Thyroid gland (tissue), 4 donors: ENCODE measurements around the gene DAGLA. TPM values are rescaled to one million over a fixed set of nuclear protein-coding genes. Genes with fewer than 3 reads are reported as not detected.

Experiments used
- DNase-seq, 2 donors: peaks; one replicate each; pipeline ENCODE4 v3.0.0-alpha.2; 2019
- H3K27ac ChIP-seq, 3 donors: fragments of 200-600 bp; sonication (generic); 1 replicate in 2 of 3; 2 replicates in 1 of 3; pipeline ENCODE4 v1.5.1; 2016 to 2019; ENCODE audit warnings: mild to moderate bottlenecking in 1 of 3, moderate library complexity in 1 of 3
- H3K27me3 ChIP-seq: fragments of 200-600 bp; sonication (generic); one replicate; pipeline ENCODE4 v1.5.1; 2019
- H3K36me3 ChIP-seq, 2 donors: fragments of 200-600 bp; sonication (generic); one replicate each; pipeline ENCODE4 v1.5.1; 2016 to 2019
- H3K4me1 ChIP-seq, 2 donors: fragments of 200-600 bp; sonication (generic); one replicate each; pipeline ENCODE4 v1.5.1; 2017 to 2019
- H3K4me3 ChIP-seq, 3 donors: fragments of 200-600 bp; sonication (generic); replicated peaks in 1 of 3; 1 replicate in 2 of 3; 2 replicates in 1 of 3; pipeline ENCODE4 v1.5.1; 2016; ENCODE audit warnings: mild to moderate bottlenecking in 1 of 3
- H3K9me3 ChIP-seq: fragments of 200-600 bp; sonication (generic); one replicate; pipeline ENCODE4 v1.5.1; 2017
- POLR2A ChIP-seq, 2 donors: fragments of 450-650 bp; IDR thresholded peaks; one replicate each; pipeline ENCODE4 v1.6.1; 2017; ENCODE audit warnings: antibody characterized with exemption in 2 of 2, mild to moderate bottlenecking in 2 of 2, moderate library complexity in 1 of 2
- WGBS, 2 donors: methylation state at CpG; one replicate each; pipeline ENCODE4 v1.1.5; 2017; 5-methylcytosine and 5-hydroxymethylcytosine counted together
- intact Hi-C: fragments of 100-400 bp; cut with DNase I; formaldehyde crosslinking; loops from one replicate; pipeline ENCODE4 v1.15.1; 2023
- total RNA-seq, 4 donors: library from RNA; depleted of rRNA; stranded (reverse); fragments of >200 nt; gene quantifications; one replicate each; pipeline ENCODE4 v1.2.3, GENCODE V29; 2016
- TF ChIP-seq, protein P1 (sequence below), 6 experiments: fragments of 200-600 bp in 3 of 6; fragments of 450-650 bp in 3 of 6; sonication (generic) in 3 of 6; IDR thresholded peaks; one replicate each; pipeline ENCODE4 v1.5.1; 2016 to 2019; ENCODE audit warnings: antibody characterized with exemption in 6 of 6, mild to moderate bottlenecking in 2 of 6, inconsistent platforms in 1 of 6, moderate library complexity in 1 of 6

DAGLA gene
- total RNA-seq, 4 donors from 2014 or later: 1.7 to 2.8 (median 1.9) TPM

GRCh38 chr11:61711498-61711897 lies 31.3 kb downstream of the DAGLA start:
- 75 to 84% methylated on average over 6 of the region's 6 CpGs for WGBS, 2 donors
- TF ChIP-seq POLR2A (IDR thresholded peaks at IDR 0.05): no peak
- Histone ChIP-seq H3K27me3 (no peaks in the 10 kb centered on the region), H3K36me3 (no peaks in the 10 kb centered on the region), H3K4me3 (no peak overlapping the region), H3K4me1 (no peaks in the 10 kb centered on the region), H3K27ac (no peak overlapping the region), H3K9me3 (no peaks in the 10 kb centered on the region)
- intact Hi-C loops: no loop called here
- DNase-seq: no peak

- WGBS, 2 donors: 90 to 93% methylated on average over 12 of the region's 12 CpGs
- TF ChIP-seq, protein P1, sequence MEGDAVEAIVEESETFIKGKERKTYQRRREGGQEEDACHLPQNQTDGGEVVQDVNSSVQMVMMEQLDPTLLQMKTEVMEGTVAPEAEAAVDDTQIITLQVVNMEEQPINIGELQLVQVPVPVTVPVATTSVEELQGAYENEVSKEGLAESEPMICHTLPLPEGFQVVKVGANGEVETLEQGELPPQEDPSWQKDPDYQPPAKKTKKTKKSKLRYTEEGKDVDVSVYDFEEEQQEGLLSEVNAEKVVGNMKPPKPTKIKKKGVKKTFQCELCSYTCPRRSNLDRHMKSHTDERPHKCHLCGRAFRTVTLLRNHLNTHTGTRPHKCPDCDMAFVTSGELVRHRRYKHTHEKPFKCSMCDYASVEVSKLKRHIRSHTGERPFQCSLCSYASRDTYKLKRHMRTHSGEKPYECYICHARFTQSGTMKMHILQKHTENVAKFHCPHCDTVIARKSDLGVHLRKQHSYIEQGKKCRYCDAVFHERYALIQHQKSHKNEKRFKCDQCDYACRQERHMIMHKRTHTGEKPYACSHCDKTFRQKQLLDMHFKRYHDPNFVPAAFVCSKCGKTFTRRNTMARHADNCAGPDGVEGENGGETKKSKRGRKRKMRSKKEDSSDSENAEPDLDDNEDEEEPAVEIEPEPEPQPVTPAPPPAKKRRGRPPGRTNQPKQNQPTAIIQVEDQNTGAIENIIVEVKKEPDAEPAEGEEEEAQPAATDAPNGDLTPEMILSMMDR (IDR thresholded peaks at IDR 0.05): no peak
- TF ChIP-seq POLR2A (IDR thresholded peaks at IDR 0.05): no peak
- DNase-seq: no peak
- Histone ChIP-seq H3K36me3 (no peaks in the 10 kb centered on the region), H3K4me1 (no peaks in the 10 kb centered on the region), H3K9me3 (no peaks in the 10 kb centered on the region), H3K27ac (no peak overlapping the region), H3K27me3 (no peaks in the 10 kb centered on the region), H3K4me3 (no peak overlapping the region)
- intact Hi-C loops: no loop called here
These were observed 32.1 kb downstream of the DAGLA start for GRCh38 chr11:61712314-61712713.

GRCh38 chr11:61712846-61713245 lies 32.7 kb downstream of the DAGLA start:
- no peaks in the 10 kb centered on the region for H3K27me3 ChIP-seq
- WGBS, 2 donors: 95 to 96% methylated on average over 5 to 6 of the region's 6 CpGs

GRCh38 chr11:61713464-61713863 lies 33.3 kb downstream of the DAGLA start:
- Histone ChIP-seq H3K4me1 (peaks cover 4 to 7% of the 10 kb centered on the region in 2 donors), H3K27me3 (no peaks in the 10 kb centered on the region), H3K9me3 (no peaks in the 10 kb centered on the region), H3K36me3 (no peaks in the 10 kb centered on the region), H3K4me3 (no peak overlapping the region), H3K27ac (no peak overlapping the region)
- TF ChIP-seq, protein P1 (IDR thresholded peaks at IDR 0.05): no peak
- TF ChIP-seq POLR2A (IDR thresholded peaks at IDR 0.05): no peak
- no peak for DNase-seq
- intact Hi-C loops: no loop called here
- WGBS, 2 donors: 69 to 82% methylated on average over 2 to 6 of the region's 9 CpGs

More at GRCh38 chr11:61712846-61713245, 32.7 kb downstream of the DAGLA start:
- intact Hi-C loops: no loop called here
- Histone ChIP-seq H3K4me3 (no peak overlapping the region), H3K27ac (no peak overlapping the region), H3K4me1 (peaks cover 0 to 1% of the 10 kb centered on the region in 2 donors), H3K9me3 (no peaks in the 10 kb centered on the region), H3K36me3 (no peaks in the 10 kb centered on the region)
- no peak for DNase-seq
- TF ChIP-seq, protein P1 (IDR thresholded peaks at IDR 0.05): no peak
- no peak for TF ChIP-seq POLR2A (IDR thresholded peaks at IDR 0.05)

DNA sequence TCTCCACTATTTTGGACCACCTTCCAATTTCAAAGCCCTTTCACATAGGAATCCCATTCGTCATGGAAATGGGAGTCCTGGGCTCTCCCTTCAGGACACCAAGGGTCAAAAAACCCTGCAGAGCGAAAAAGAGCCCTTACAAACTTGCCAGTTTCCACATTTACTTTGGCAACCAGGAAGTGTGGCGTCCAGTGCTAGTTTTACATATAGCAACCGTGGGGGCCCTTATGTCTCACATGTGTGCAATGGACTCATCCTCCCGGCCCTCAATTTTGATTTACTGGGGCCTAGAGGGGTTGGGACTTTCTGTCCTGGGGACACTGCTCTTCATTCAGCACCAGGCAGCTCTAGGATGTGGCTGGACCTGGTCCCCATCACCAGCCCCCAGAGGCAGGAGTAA lies 33.7 kb downstream of the DAGLA start:
- WGBS, 2 donors: 66 to 69% methylated on average over 5 of the region's 5 CpGs
- Histone ChIP-seq H3K4me1 (peaks cover 5 to 11% of the 10 kb centered on the region in 2 donors), H3K36me3 (no peaks in the 10 kb centered on the region), H3K9me3 (no peaks in the 10 kb centered on the region), H3K27me3 (no peaks in the 10 kb centered on the region), H3K27ac (no peak overlapping the region), H3K4me3 (no peak overlapping the region)
- DNase-seq: no peak
- TF ChIP-seq POLR2A (IDR thresholded peaks at IDR 0.05): no peak
- TF ChIP-seq, protein P1 (IDR thresholded peaks at IDR 0.05): no peak
- intact Hi-C loops: no loop called here

DNA sequence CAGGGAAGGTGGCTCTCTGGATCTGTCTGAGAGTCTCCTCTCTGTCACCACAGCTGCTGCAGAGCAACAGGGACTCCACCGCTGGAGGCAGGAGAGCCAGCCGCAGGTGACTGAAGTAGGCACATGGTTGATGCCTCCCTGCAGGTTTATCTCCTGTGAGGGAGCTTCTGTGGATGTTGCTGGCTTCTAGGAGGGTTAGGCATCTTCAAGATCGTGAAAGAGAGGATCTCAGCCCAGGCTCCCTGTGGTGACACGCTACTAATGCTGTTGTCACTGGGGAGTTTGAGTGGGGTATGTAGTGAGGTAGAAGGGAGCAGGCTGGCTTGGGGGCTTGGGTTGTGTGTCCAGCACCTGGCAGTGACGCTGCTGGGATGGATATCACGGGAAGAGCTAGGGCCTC lies 34.1 kb downstream of the DAGLA start:
- WGBS, 2 donors: 89% methylated on average over 5 to 6 of the region's 6 CpGs
- intact Hi-C loops: no loop called here

More for the DNA sequence above, 34.1 kb downstream of the DAGLA start:
- H3K4me1 ChIP-seq: peaks cover 5 to 11% of the 10 kb centered on the region in 2 donors
- H3K27ac ChIP-seq: no peak overlapping the region
- no peaks in the 10 kb centered on the region for H3K9me3 ChIP-seq
- H3K27me3 ChIP-seq: no peaks in the 10 kb centered on the region
- no peak overlapping the region for H3K4me3 ChIP-seq
- no peak for TF ChIP-seq POLR2A (IDR thresholded peaks at IDR 0.05)
- TF ChIP-seq, protein P1 (IDR thresholded peaks at IDR 0.05): no peak
- H3K36me3 ChIP-seq: no peaks in the 10 kb centered on the region
- DNase-seq: no peak
